Neural progenitor cell (in vitro differentiated cells): ENCODE measurements around the gene PAEP.

Source experiments
- EZH2 ChIP-seq: fragments of 200-600 bp; sonication (generic); IDR thresholded peaks from 2 replicates; pipeline ENCODE4 v1.6.1; 2017; ENCODE audit warnings: antibody characterized with exemption, mild to moderate bottlenecking, moderate library complexity
- EZH2phosphoT487 ChIP-seq: fragments of 200-600 bp; sonication (generic); IDR thresholded peaks from 2 replicates; pipeline ENCODE4 v1.6.1; 2017; ENCODE audit warnings: antibody characterized with exemption
- TF ChIP-seq, protein P1 (sequence below): fragments of 200-600 bp; sonication (generic); IDR thresholded peaks from 2 replicates; pipeline ENCODE4 v1.5.1; 2017; ENCODE audit warnings: antibody characterized with exemption, mild to moderate bottlenecking

DNA sequence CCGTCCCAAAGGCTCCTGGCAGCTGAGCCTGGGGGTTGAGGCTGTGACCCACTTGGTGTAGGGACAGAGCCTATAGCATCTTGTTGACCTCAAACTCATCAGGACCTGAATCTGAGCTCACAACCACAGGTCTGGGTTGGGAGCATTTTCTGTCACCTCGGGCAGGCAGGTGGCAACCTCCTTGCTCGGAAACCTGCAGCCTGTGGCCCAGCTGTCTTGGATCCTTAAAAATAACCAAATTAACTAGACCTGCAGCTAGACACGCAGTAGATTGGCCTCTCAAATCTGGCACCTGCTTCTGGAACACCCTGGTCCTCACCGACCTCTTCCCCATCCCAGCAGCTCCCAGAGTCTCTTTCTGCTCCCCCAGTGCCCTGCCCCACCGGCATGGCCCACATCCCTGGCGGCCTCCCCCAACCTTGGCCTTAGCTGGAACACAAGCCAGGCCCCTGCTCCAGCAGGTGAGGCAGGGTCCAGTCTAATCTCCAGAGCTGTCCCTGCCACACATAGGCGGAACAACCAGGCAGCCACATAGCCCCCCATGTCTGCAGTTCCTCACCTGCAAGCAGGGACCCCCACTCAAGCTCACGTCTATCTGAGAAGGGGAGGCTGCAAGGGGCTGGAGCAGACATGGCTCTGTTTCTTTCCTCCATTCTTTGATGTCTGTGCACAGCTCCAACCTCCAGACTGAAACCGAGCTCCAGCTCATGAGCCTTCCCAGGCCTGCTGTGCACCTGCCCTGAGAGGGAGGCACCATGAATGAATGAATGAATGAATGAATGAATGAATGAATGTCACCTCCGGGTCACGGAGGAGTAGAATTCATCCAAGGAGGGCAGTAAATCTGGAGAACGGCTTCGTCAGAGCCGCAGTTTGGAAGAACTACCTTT lies 28.3 kb downstream of the PAEP start:
- TF ChIP-seq EZH2 = no peak
- TF ChIP-seq, protein P1, sequence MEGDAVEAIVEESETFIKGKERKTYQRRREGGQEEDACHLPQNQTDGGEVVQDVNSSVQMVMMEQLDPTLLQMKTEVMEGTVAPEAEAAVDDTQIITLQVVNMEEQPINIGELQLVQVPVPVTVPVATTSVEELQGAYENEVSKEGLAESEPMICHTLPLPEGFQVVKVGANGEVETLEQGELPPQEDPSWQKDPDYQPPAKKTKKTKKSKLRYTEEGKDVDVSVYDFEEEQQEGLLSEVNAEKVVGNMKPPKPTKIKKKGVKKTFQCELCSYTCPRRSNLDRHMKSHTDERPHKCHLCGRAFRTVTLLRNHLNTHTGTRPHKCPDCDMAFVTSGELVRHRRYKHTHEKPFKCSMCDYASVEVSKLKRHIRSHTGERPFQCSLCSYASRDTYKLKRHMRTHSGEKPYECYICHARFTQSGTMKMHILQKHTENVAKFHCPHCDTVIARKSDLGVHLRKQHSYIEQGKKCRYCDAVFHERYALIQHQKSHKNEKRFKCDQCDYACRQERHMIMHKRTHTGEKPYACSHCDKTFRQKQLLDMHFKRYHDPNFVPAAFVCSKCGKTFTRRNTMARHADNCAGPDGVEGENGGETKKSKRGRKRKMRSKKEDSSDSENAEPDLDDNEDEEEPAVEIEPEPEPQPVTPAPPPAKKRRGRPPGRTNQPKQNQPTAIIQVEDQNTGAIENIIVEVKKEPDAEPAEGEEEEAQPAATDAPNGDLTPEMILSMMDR = no peak
- TF ChIP-seq EZH2phosphoT487 = no peak
